HEK293 (cell line): ENCODE measurements around the gene RING1.

ENCODE experiments used
- GLIS2 ChIP-seq: fragments of 450-650 bp; formaldehyde crosslinking; IDR thresholded peaks from 2 replicates; pipeline ENCODE4 v1.5.1; 2016; ENCODE audit warnings: missing biosample characterization, missing genetic modification characterization
- HOXA7 ChIP-seq: sonication (generic); formaldehyde crosslinking; IDR thresholded peaks from 2 replicates; pipeline ENCODE4 v1.8.1; 2022; ENCODE audit warnings: missing genetic modification reagents, borderline replicate concordance
- HOXD13 ChIP-seq: sonication (generic); formaldehyde crosslinking; IDR thresholded peaks from 2 replicates; pipeline ENCODE4 v1.8.0; 2022; ENCODE audit warnings: missing genetic modification reagents, borderline replicate concordance
- KLF1 ChIP-seq: fragments of 450-650 bp; formaldehyde crosslinking; IDR thresholded peaks from 2 replicates; pipeline ENCODE4 v1.5.1; 2016; ENCODE audit warnings: missing biosample characterization, missing genetic modification characterization
- KLF16 ChIP-seq: fragments of 450-650 bp; formaldehyde crosslinking; IDR thresholded peaks from 2 replicates; pipeline ENCODE4 v1.5.1; 2017; ENCODE audit warnings: missing biosample characterization, missing genetic modification characterization
- MYNN ChIP-seq: fragments of 450-650 bp; formaldehyde crosslinking; IDR thresholded peaks from 2 replicates; pipeline ENCODE4 v1.5.1; 2016; ENCODE audit warnings: missing biosample characterization, missing genetic modification characterization, borderline replicate concordance
- YY1 ChIP-seq: fragments of 450-650 bp; formaldehyde crosslinking; IDR thresholded peaks from 2 replicates; pipeline ENCODE4 v1.5.1; 2018; ENCODE audit warnings: missing biosample characterization, missing genetic modification characterization
- ZFP69B ChIP-seq: fragments of 450-650 bp; formaldehyde crosslinking; IDR thresholded peaks from 2 replicates; pipeline ENCODE4 v1.5.1; 2016; ENCODE audit warnings: missing biosample characterization, missing genetic modification characterization
- ZNF114 ChIP-seq: fragments of 450-650 bp; formaldehyde crosslinking; IDR thresholded peaks from 2 replicates; pipeline ENCODE4 v1.5.0; 2017; ENCODE audit warnings: missing biosample characterization, missing genetic modification characterization
- ZNF133 ChIP-seq: fragments of 450-650 bp; formaldehyde crosslinking; IDR thresholded peaks from 2 replicates; pipeline ENCODE4 v1.5.1; 2016; ENCODE audit warnings: missing biosample characterization, missing genetic modification characterization
- ZNF19 ChIP-seq: fragments of 450-650 bp; formaldehyde crosslinking; IDR thresholded peaks from 2 replicates; pipeline ENCODE4; 2016; ENCODE audit warnings: missing biosample characterization, missing genetic modification characterization, low read depth
- ZNF24 ChIP-seq: fragments of 450-650 bp; formaldehyde crosslinking; IDR thresholded peaks from 2 replicates; pipeline ENCODE4 v1.5.1; 2016; ENCODE audit warnings: missing biosample characterization, missing genetic modification characterization
- ZNF416 ChIP-seq: fragments of 450-650 bp; formaldehyde crosslinking; IDR thresholded peaks from 2 replicates; pipeline ENCODE4 v1.5.1; 2016; ENCODE audit warnings: missing biosample characterization, missing genetic modification characterization
- ZNF529 ChIP-seq: fragments of 450-650 bp; formaldehyde crosslinking; IDR thresholded peaks from 2 replicates; pipeline ENCODE4 v1.5.1; 2017; ENCODE audit warnings: missing genetic modification characterization, missing biosample characterization; ENCODE audit not compliant: insufficient replicate concordance
- ZNF548 ChIP-seq: fragments of 450-650 bp; formaldehyde crosslinking; IDR thresholded peaks from 2 replicates; pipeline ENCODE4 v1.5.1; 2016; ENCODE audit warnings: missing biosample characterization, missing genetic modification characterization
- ZNF561 ChIP-seq: fragments of 450-650 bp; IDR thresholded peaks from 2 replicates; pipeline ENCODE4 v1.5.1; 2018; ENCODE audit warnings: missing biosample characterization, missing genetic modification characterization, borderline replicate concordance
- ZNF610 ChIP-seq: fragments of 450-650 bp; formaldehyde crosslinking; IDR thresholded peaks from 2 replicates; pipeline ENCODE4 v1.5.1; 2016; ENCODE audit warnings: missing biosample characterization, missing genetic modification characterization, borderline replicate concordance
- ZNF626 ChIP-seq: fragments of 450-650 bp; sonication (Bioruptor Pico); formaldehyde crosslinking; IDR thresholded peaks from 2 replicates; pipeline ENCODE4 v1.5.1; 2018; ENCODE audit warnings: missing biosample characterization, missing genetic modification characterization, inconsistent platforms
- ZNF785 ChIP-seq: fragments of 450-650 bp; formaldehyde crosslinking; IDR thresholded peaks from 2 replicates; pipeline ENCODE4 v1.5.1; 2016; ENCODE audit warnings: missing biosample characterization, missing genetic modification characterization
- TF ChIP-seq, protein P1 (sequence below): fragments of 450-650 bp; formaldehyde crosslinking; conservative IDR thresholded peaks from 2 replicates; pipeline ENCODE4 v1.5.1; 2016; ENCODE audit warnings: low read depth, missing biosample characterization, missing genetic modification characterization
- TF ChIP-seq, protein P2 (sequence below): fragments of 450-650 bp; formaldehyde crosslinking; IDR thresholded peaks from 2 replicates; pipeline ENCODE4 v1.5.1; 2016; ENCODE audit warnings: missing biosample characterization, missing genetic modification characterization
- TF ChIP-seq, protein P3 (sequence below): fragments of 450-650 bp; formaldehyde crosslinking; conservative IDR thresholded peaks from 2 replicates; pipeline ENCODE4 v1.5.1; 2016; ENCODE audit warnings: low read depth, missing biosample characterization, missing genetic modification characterization
- TF ChIP-seq, protein P4 (sequence below): fragments of 450-650 bp; formaldehyde crosslinking; IDR thresholded peaks from 2 replicates; pipeline ENCODE4 v1.5.1; 2016; ENCODE audit warnings: missing biosample characterization, missing genetic modification characterization, borderline replicate concordance

The RING1 gene

DNA sequence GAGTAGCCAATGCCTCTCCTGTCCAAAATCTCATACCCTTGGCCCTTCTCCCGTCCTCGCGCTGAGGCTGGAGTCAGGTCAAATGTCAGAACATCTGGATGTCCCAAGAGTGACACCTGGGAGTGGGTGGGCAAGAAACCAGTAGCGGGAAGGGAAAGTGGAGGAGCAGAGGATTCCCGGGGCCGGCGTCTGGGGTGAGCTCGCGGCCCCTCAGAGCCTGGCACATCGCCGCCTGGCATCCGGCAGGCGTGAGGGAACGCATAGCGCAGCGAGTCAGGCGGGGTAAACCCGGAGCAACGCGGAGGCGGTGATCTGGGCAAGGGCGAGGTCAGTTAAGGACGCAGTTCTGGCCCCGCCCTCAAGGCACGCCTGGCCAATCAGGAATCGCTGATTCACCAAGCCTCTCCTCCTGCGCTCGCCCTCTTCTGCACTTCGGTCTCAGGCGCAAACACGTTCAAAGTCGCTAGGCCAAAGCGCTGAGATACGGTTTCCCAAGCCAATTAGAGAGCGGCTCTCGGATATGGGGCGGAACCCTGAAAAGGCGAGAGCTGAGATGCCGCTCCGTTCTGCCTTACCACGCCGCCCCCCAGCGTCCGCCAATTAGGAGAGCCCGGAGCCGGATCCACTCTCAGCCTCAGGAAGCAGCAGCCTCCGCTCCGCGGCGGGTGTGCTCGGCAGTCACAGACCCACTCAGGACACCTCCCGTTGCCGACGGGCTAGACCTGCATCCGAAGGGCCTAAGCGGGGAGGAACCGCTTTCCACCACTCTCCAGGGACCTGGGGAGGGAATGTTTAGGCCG is 40.8 kb downstream of the RING1 start (continued):
- TF ChIP-seq ZNF416 (tag by site-specific recombination) (no peak), ZNF133 (tag by site-specific recombination) (no peak), ZFP69B (tag by site-specific recombination) (no peak), ZNF529 (no peak), ZNF114 (tag by site-specific recombination) (no peak), ZNF785 (no peak), KLF1 (peak; percentile 32; the same call in 1 of the 2 replicates), HOXD13 (CRISPR knock-in tag) (no peak), ZNF561 (peak; percentile 99), ZNF548 (no peak), KLF16 (tag by site-specific recombination) (no peak), MYNN (tag by site-specific recombination) (no peak), HOXA7 (CRISPR knock-in tag) (no peak), YY1 (tag by site-specific recombination) (no peak), ZNF24 (tag by site-specific recombination) (no peak), ZNF19 (tag by site-specific recombination) (no peak), GLIS2 (tag by site-specific recombination) (peak; percentile 71), ZNF626 (tag by site-specific recombination) (no peak), ZNF610 (tag by site-specific recombination) (peak; percentile 97)
- TF ChIP-seq, protein P1, sequence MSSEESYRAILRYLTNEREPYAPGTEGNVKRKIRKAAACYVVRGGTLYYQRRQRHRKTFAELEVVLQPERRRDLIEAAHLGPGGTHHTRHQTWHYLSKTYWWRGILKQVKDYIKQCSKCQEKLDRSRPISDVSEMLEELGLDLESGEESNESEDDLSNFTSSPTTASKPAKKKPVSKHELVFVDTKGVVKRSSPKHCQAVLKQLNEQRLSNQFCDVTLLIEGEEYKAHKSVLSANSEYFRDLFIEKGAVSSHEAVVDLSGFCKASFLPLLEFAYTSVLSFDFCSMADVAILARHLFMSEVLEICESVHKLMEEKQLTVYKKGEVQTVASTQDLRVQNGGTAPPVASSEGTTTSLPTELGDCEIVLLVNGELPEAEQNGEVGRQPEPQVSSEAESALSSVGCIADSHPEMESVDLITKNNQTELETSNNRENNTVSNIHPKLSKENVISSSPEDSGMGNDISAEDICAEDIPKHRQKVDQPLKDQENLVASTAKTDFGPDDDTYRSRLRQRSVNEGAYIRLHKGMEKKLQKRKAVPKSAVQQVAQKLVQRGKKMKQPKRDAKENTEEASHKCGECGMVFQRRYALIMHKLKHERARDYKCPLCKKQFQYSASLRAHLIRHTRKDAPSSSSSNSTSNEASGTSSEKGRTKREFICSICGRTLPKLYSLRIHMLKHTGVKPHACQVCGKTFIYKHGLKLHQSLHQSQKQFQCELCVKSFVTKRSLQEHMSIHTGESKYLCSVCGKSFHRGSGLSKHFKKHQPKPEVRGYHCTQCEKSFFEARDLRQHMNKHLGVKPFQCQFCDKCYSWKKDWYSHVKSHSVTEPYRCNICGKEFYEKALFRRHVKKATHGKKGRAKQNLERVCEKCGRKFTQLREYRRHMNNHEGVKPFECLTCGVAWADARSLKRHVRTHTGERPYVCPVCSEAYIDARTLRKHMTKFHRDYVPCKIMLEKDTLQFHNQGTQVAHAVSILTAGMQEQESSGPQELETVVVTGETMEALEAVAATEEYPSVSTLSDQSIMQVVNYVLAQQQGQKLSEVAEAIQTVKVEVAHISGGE (tag by site-specific recombination): no peak; the same call in none of the 2 replicates
- TF ChIP-seq, protein P2, sequence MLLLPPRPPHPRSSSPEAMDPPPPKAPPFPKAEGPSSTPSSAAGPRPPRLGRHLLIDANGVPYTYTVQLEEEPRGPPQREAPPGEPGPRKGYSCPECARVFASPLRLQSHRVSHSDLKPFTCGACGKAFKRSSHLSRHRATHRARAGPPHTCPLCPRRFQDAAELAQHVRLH: no peak; the same call in 1 of the 2 replicates
- TF ChIP-seq, protein P3, sequence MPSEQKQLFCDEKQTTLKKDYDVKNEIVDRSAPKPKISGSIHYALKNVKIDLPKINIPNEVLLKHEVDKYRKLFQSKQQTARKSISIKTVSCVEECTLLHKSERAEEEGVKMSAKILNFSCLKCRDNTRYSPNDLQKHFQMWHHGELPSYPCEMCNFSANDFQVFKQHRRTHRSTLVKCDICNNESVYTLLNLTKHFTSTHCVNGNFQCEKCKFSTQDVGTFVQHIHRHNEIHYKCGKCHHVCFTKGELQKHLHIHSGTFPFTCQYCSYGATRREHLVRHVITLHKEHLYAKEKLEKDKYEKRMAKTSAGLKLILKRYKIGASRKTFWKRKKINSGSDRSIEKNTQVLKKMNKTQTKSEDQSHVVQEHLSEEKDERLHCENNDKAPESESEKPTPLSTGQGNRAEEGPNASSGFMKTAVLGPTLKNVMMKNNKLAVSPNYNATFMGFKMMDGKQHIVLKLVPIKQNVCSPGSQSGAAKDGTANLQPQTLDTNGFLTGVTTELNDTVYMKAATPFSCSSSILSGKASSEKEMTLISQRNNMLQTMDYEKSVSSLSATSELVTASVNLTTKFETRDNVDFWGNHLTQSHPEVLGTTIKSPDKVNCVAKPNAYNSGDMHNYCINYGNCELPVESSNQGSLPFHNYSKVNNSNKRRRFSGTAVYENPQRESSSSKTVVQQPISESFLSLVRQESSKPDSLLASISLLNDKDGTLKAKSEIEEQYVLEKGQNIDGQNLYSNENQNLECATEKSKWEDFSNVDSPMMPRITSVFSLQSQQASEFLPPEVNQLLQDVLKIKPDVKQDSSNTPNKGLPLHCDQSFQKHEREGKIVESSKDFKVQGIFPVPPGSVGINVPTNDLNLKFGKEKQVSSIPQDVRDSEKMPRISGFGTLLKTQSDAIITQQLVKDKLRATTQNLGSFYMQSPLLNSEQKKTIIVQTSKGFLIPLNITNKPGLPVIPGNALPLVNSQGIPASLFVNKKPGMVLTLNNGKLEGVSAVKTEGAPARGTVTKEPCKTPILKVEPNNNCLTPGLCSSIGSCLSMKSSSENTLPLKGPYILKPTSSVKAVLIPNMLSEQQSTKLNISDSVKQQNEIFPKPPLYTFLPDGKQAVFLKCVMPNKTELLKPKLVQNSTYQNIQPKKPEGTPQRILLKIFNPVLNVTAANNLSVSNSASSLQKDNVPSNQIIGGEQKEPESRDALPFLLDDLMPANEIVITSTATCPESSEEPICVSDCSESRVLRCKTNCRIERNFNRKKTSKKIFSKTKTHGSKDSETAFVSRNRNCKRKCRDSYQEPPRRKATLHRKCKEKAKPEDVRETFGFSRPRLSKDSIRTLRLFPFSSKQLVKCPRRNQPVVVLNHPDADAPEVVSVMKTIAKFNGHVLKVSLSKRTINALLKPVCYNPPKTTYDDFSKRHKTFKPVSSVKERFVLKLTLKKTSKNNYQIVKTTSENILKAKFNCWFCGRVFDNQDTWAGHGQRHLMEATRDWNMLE: no peak
- TF ChIP-seq, protein P4, sequence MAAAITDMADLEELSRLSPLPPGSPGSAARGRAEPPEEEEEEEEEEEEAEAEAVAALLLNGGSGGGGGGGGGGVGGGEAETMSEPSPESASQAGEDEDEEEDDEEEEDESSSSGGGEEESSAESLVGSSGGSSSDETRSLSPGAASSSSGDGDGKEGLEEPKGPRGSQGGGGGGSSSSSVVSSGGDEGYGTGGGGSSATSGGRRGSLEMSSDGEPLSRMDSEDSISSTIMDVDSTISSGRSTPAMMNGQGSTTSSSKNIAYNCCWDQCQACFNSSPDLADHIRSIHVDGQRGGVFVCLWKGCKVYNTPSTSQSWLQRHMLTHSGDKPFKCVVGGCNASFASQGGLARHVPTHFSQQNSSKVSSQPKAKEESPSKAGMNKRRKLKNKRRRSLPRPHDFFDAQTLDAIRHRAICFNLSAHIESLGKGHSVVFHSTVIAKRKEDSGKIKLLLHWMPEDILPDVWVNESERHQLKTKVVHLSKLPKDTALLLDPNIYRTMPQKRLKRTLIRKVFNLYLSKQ (tag by site-specific recombination): no peak
